T-helper 9 cell (primary cell): Measurements from ENCODE around the gene SORCS1.

ENCODE experiments used
- DNase-seq: peaks from one replicate; pipeline ENCODE4 v3.0.0-alpha.2; 2020

SORCS1 gene

DNA sequence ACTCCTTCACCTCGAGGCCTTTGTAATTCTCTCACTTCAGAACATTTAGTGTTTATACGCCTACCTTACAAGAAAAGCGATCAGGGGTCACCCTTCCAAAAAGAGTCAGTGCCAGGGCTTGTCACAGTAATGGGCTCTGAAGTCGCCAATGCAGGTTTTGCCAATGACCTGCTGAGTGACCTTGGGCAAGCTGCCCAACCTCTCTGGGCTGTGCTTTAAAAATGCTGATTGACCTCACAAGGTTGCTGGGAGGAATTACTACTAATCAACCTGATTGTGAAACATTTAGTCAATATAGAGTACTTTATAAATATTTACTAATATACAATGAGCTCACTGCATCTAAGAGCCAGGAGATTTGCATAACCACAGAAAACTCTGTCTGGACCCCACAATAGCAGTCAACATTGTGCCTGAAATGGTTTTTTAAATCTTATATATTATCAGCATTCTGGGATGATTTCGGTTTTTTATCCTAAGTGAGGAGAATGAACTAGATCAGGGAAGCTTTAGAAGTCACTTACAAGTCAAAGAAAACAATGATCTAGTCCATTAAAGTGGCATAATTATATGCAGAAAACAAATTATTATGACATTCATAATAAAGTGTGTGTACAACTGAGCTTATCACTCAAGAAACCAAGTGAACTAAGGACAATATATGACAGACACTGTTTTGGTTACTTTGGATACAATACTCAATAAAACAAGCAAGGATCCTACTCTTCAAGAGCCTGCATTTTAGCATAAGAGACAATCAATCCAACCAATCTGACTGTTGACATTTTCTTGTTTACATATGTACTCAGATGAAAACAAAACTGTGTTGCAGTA lies 290.5 kb downstream of the SORCS1 start:
- DNase-seq: no peak

DNA sequence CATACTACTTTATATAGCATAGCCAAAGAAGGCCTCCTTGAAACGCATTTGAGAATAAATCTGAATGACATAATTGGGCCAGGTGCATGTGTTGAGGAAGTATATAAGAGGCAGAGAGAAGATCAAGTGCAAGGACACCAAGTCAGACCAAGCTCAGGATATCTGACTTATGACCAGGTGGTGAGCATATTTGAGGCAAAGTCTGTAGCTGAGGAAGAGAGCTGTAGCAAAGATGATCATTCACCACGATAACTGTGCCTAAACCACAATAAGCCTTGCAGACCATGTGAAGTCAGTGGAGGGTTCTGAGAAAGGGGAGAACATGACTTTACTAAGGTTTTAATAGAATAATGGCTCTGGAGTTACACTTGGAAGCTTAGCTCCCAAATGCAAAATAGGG lies 292.3 kb downstream of the SORCS1 start:
- DNase-seq: no peak

DNA sequence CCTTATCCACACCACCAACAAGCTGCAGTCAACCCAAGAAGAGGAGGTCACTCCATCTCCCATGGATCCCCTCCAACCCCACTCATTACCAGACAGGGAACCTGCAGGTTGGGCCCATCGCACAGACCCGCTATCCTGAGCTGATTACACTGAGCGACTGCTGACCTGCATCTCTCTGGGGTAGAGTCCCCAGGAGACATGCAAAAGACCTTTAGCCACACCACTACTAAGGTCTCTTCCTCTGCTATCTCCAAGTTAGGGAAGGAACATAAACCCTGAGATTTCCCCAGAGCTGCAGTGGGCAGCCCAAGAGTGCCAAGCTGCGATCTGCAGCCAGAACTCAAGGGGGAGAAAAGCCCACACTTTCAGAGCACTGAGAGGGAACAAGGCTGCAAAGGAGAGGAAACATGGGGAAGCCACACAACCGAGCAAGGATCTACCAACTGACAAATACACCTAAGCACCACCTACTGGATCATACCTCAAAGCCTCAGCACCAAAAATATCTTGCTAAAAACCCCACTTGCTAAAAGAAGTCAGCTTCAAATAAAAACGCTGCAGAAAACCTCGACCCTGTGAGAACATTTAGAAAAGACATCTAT lies 298.2 kb downstream of the SORCS1 start:
- DNase-seq: no peak

GRCh38 chr10:106864031-106864430 lies 300.5 kb downstream of the SORCS1 start:
- DNase-seq: no peak

- DNase-seq: no peak
Measured at GRCh38 chr10:106863549-106863948, 301.0 kb downstream of the SORCS1 start.

GRCh38 chr10:106859892-106860652 lies 304.4 kb downstream of the SORCS1 start:
- no peak for DNase-seq

- DNase-seq: no peak
Measured at GRCh38 chr10:106857728-106858127, 306.8 kb downstream of the SORCS1 start.

GRCh38 chr10:106857213-106857612 lies 307.3 kb downstream of the SORCS1 start:
- DNase-seq: no peak

- no peak for DNase-seq
Measured at GRCh38 chr10:106836933-106837663, 327.4 kb downstream of the SORCS1 start.

DNA sequence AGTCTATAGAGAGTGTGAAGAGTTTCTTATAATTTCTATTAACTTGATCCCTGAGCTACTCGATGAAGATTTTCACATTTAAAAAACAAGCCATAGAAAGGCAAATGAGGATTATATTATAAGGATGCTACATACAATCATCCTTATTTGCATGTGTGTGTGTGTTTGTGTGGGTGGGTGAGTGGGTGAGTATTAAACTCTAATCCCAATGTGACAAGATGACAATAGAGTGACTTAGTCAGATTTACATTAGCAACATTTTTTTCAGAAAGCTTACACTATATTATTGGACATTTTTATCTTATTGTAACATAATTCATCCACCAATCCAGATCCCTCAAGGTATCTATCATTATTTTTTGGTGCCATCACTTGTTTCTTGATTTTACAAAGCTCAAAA lies 331.7 kb downstream of the SORCS1 start:
- no peak for DNase-seq

GRCh38 chr10:106830471-106830870 lies 334.0 kb downstream of the SORCS1 start:
- no peak for DNase-seq

DNA sequence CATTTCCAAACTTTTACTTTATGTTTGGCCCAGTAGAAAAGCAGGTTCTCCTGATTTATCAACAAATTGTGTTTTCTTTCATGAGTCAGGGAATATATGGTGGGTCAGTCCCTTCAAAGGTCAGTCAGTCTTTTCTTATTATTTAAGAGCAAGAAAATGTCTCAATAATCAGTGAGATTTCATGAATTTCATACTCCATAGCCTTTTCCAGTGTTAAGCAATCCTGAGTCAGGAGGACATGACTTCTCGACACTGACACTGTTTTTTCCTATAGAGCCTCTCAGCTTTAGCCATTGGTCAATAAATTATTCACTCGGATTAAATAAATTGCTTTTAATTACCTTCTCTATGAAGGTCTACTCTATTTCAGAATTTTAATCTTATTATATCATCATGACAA lies 334.5 kb downstream of the SORCS1 start:
- no peak for DNase-seq

GRCh38 chr10:106826716-106827115 lies 337.8 kb downstream of the SORCS1 start:
- no peak for DNase-seq

DNA sequence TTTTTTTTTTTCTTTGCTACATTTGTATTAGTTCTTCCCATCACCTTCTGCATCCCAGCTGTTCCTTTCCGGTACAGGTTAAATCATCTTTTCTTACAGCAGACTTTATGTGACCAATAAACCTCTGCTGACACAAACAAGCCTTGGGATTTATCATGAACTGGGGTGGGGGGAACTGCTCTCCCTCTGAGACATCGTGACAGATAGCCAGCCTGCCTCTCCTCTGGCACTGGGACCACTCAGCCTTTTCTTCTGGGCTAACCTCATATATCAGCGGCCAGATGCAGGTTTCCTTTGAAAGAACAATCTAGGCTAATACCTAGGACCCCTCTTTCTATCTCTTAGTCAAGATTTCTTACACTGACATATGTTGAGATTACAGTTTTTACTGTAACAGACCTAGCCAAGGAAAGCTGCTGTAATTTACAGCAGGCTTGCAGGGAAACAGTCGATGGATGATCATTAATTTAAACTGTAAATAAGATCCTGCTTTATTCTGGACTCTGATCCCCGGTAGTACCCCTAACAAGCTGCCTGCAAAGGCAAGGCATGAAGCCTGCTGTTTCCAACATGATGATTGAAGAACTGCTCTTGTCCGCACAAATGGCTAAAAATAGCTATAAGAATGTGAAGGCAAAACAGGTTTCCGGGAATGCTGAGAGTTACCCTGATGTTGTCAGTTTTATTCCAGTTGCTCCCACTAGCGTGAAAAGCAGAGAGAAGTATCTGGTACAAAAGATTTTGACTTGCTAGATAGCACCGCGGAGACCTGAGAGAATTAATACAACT lies 338.7 kb downstream of the SORCS1 start:
- no peak for DNase-seq

DNA sequence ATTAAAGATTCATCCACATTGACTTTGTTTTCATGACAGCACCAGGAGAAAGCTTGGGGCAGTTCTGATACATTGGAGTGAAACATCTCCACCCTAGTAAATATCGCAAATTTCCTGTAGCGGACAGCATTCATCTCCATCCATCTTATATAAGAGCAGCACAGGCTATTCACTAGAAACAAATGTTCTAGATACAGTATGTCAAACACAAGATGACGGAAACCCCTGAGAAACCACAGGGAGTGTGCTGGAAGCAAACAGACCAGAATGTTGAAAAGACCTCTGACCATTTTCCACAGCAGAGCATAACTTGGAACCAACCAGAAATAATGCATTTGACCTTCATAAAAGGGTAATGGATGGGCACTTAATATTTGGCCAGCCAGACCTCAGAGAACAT lies 343.9 kb downstream of the SORCS1 start:
- no peak for DNase-seq

DNA sequence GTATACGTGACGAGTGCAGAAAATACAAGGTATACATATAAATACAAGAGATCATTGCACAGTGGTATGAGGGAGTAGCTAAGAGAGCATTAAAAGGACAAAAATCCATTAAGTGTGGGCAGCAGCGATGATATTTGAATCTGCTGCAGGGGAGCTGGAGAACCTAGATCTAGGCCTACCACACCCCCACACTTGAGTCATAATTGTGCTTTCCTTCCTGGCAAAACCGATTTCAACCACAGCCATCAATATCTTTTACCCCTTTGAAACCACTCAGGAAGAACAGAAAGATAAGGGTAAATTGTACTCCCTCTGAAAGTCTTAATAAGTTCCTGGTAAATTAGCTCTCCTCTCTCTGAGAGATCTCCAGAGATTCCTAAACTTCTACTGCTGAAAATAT lies 345.0 kb downstream of the SORCS1 start:
- no peak for DNase-seq

DNA sequence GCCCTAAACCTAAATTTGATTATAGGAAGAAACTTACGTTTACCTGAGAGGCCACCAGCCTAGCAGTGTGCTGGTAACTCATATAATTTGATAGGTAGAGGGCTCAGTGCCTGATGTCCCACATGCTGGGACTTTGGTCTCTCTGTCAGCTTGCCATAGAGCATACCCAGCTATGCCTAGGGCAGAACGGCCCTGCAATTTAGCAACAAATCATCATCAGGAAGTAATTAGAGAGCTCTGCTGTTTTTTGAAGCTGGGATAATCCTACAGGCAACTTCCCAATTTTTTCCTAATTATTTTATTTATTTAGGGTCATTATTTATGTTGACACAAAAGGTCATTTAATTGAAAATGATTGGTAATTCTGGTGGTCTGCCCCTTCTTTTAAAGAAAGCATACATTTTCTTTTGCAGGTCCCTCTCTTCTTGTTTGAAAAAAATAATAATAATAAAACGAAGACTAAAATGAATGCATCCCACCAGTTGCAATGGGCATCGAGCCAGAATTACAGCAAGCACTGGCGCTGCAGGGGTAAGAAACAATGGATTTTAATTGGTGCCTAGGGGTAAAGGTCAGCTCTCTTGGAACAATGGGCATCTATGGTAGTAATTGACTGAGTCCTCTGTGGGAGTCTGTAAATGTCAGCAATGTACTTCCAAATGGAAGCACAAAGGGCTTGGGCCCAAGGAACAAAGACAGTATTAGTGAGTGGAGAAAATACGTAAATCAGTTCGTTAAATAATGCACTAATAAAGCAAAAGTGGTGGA lies 348.0 kb downstream of the SORCS1 start:
- no peak for DNase-seq

DNA sequence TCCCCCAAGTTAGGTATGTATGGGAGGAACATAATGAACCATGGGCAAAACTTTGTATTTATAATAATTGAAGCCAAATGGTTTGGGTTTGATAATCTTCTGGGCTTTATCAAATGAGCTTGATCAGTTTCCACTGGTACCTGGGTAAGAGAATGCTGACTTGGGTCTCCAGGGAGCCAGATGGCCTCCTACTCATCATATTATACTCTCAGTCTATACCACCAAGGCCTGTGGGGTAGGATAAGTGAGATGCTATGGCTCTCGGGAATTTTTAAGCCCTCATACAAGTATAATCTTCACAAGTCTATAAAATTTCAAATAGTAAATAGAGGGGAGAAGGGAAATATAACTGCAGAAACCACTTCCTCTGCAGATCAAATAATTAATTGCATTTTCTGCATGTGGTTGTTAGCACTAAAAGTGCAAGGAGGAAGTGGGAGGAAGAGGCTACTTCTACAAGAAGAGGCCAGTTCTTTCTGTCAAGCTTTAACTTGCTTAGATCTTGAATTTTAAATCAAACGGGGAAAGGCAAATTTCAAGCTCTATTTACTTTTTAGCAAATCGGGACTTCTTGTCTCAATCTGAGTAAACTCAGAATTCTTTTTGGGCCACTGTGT lies 349.0 kb downstream of the SORCS1 start:
- no peak for DNase-seq

GRCh38 chr10:106804992-106805582 lies 359.4 kb downstream of the SORCS1 start:
- DNase-seq: no peak

DNA sequence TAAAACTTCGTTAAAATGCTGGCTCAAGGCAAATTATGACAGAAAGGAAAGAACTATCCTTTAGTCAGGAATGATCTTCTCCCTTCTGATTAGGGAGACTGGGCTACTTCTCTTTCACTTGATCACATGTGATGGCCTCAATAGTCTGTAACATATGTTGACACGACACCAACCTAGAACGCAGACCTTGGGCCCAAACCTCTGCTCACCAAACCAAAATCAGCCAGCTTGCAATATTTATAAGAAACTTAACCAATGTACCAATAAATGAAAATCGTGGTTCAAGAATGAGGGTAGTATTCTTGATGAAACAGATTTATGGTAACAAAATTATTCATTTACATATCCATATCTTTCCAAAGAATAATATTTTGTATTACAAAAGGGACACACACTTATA lies 361.6 kb downstream of the SORCS1 start:
- DNase-seq: no peak

DNA sequence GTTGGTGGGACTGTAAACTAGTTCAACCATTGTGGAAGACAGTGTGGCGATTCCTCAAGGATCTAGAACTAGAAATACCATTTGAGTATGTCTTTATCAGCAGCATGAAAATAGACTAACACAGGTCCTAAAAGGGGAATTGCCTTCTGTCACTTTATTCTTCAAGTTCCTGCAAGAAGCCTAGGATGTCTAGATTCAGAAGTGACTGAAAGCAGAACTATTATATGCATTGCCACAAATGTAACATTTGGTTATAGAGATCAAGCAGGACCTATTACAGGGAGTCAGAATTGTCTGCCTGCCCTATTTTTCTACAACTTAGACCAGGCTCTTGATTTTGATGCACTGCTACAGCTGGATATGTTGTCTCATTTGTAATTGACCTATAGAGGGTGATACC lies 364.7 kb downstream of the SORCS1 start:
- no peak for DNase-seq
